IPS DF 6.9 (cell line): Measurements from ENCODE around the gene ALKBH7.

ENCODE experiments used
- DNase-seq: peaks from one replicate; pipeline ENCODE4 v3.0.0-alpha.2; 2013; ENCODE audit warnings: low read depth, low spot score
- H3K27ac ChIP-seq: one replicate; pipeline ENCODE4 v1.5.1; 2013; ENCODE audit warnings: low read length, control low read depth
- H3K27me3 ChIP-seq: 2 replicates; pipeline ENCODE4 v1.6.1; 2013; ENCODE audit warnings: mild to moderate bottlenecking, low read length; ENCODE audit not compliant: control insufficient read depth, insufficient read depth
- H3K36me3 ChIP-seq: 2 replicates; pipeline ENCODE4 v1.6.1; 2013; ENCODE audit warnings: low read length; ENCODE audit not compliant: control insufficient read depth, insufficient read depth
- H3K4me1 ChIP-seq: 2 replicates; pipeline ENCODE4 v1.6.1; 2013; ENCODE audit warnings: low read length; ENCODE audit not compliant: control insufficient read depth, insufficient read depth
- H3K4me3 ChIP-seq: 2 replicates; pipeline ENCODE4 v1.5.1; 2013; ENCODE audit warnings: mild to moderate bottlenecking, low read length
- H3K9me3 ChIP-seq: 2 replicates; pipeline ENCODE4 v1.6.1; 2013; ENCODE audit warnings: low read length, inconsistent platforms; ENCODE audit not compliant: control insufficient read depth, insufficient read depth
- WGBS: extraction: QIAGEN DNeasy Blood & Tissue Kit; methylation state at CpG from one replicate; pipeline ENCODE4 v1.1.7; 2013; ENCODE audit warnings: mixed read lengths, missing lambda C conversion rate; ENCODE audit not compliant: insufficient read length, insufficient coverage; 5-methylcytosine and 5-hydroxymethylcytosine counted together

ALKBH7 gene

GRCh38 chr19:6381030-6381750, 8.6 kb downstream of the ALKBH7 start:
- DNase-seq = no peak
- H3K27ac ChIP-seq = no peak overlapping the region
- no CpG with 5 or more reads among the region's 40 CpGs for WGBS
- H3K36me3 ChIP-seq = peaks cover 36% of the 10 kb centered on the region
- no peaks in the 10 kb centered on the region; the same call in 1 of the 2 replicates for H3K9me3 ChIP-seq
- H3K4me1 ChIP-seq = no peaks in the 10 kb centered on the region
- no peak overlapping the region for H3K4me3 ChIP-seq
- no peaks in the 10 kb centered on the region for H3K27me3 ChIP-seq

GRCh38 chr19:6383188-6383587, 10.6 kb downstream of the ALKBH7 start:
- no peaks in the 10 kb centered on the region for H3K27me3 ChIP-seq
- no peak overlapping the region for H3K4me3 ChIP-seq
- no CpG with 5 or more reads among the region's 19 CpGs for WGBS
- H3K4me1 ChIP-seq = no peaks in the 10 kb centered on the region
- no peak for DNase-seq
- H3K36me3 ChIP-seq = peaks cover 46% of the 10 kb centered on the region
- H3K9me3 ChIP-seq = no peaks in the 10 kb centered on the region; the same call in 1 of the 2 replicates
- H3K27ac ChIP-seq = no peak overlapping the region

- no peak overlapping the region for H3K4me3 ChIP-seq
- no peaks in the 10 kb centered on the region for H3K4me1 ChIP-seq
- no peak overlapping the region for H3K27ac ChIP-seq
- no peaks in the 10 kb centered on the region for H3K27me3 ChIP-seq
- DNase-seq = no peak
- H3K36me3 ChIP-seq = peaks cover 55% of the 10 kb centered on the region
- H3K9me3 ChIP-seq = no peaks in the 10 kb centered on the region; the same call in 1 of the 2 replicates
- no CpG with 5 or more reads among the region's 4 CpGs for WGBS
Measured at GRCh38 chr19:6384381-6384780, 11.8 kb downstream of the ALKBH7 start.

GRCh38 chr19:6387372-6387771, 14.8 kb downstream of the ALKBH7 start:
- no peak for DNase-seq
- Histone ChIP-seq H3K36me3 (peaks cover 29% of the 10 kb centered on the region), H3K4me1 (peaks cover 2% of the 10 kb centered on the region), H3K27me3 (no peaks in the 10 kb centered on the region), H3K4me3 (no peak overlapping the region), H3K9me3 (no peaks in the 10 kb centered on the region), H3K27ac (no peak overlapping the region)
- no CpG with 5 or more reads among the region's 19 CpGs for WGBS

- H3K27ac ChIP-seq = no peak overlapping the region
- peak overlapping the region; percentile 79 for H3K4me3 ChIP-seq
- WGBS = no CpG with 5 or more reads among the region's 30 CpGs
- peaks cover 13% of the 10 kb centered on the region for H3K36me3 ChIP-seq
- no peaks in the 10 kb centered on the region for H3K9me3 ChIP-seq
- H3K27me3 ChIP-seq = no peaks in the 10 kb centered on the region
- no peak for DNase-seq
- H3K4me1 ChIP-seq = peaks cover 2% of the 10 kb centered on the region
Measured at GRCh38 chr19:6392221-6393073, 19.9 kb downstream of the ALKBH7 start.

GRCh38 chr19:6393074-6393982, 20.7 kb downstream of the ALKBH7 start, which contains the start of gene GTF2F1:
Gene GTF2F1 (minus strand): TSS chr19:6393164. CDS start chr19:6392995, 169 bp downstream.
- Histone ChIP-seq H3K27ac (no peak within 1 kb of the TSS), H3K4me3 (peak within 1 kb of the TSS; percentile 79), H3K9me3 (no peaks in the 10 kb centered on the region), H3K27me3 (no peaks in the 10 kb centered on the region), H3K36me3 (peaks cover 9% of the 10 kb centered on the region; the same call in 1 of the 2 replicates), H3K4me1 (peaks cover 2% of the 10 kb centered on the region)
- no CpG with 5 or more reads among the region's 69 CpGs for WGBS
- peak; percentile 74 for DNase-seq

- Histone ChIP-seq H3K4me3 (peak overlapping the region; percentile 79; the same call in 1 of the 2 replicates), H3K4me1 (peaks cover 2% of the 10 kb centered on the region), H3K27me3 (no peaks in the 10 kb centered on the region), H3K27ac (no peak overlapping the region), H3K36me3 (peaks cover 4% of the 10 kb centered on the region; the same call in 1 of the 2 replicates), H3K9me3 (no peaks in the 10 kb centered on the region)
- peak; percentile 79 for DNase-seq
- no CpG with 5 or more reads among the region's 14 CpGs for WGBS
Measured at GRCh38 chr19:6393983-6394412, 21.4 kb downstream of the ALKBH7 start.

- DNase-seq = no peak
Measured at GRCh38 chr19:6394831-6395230, 22.2 kb downstream of the ALKBH7 start.

GRCh38 chr19:6396305-6396704, 23.7 kb downstream of the ALKBH7 start:
- Histone ChIP-seq H3K27me3 (no peaks in the 10 kb centered on the region), H3K36me3 (no peaks in the 10 kb centered on the region)
- no peak for DNase-seq

More at GRCh38 chr19:6394831-6395230, 22.2 kb downstream of the ALKBH7 start:
- Histone ChIP-seq H3K9me3 (no peaks in the 10 kb centered on the region), H3K36me3 (no peaks in the 10 kb centered on the region), H3K27me3 (no peaks in the 10 kb centered on the region), H3K4me3 (no peak overlapping the region), H3K27ac (no peak overlapping the region), H3K4me1 (peaks cover 2% of the 10 kb centered on the region)
- WGBS = no CpG with 5 or more reads among the region's 3 CpGs

More at GRCh38 chr19:6396305-6396704, 23.7 kb downstream of the ALKBH7 start:
- no peak overlapping the region for H3K27ac ChIP-seq
- H3K9me3 ChIP-seq = no peaks in the 10 kb centered on the region
- no CpG with 5 or more reads among the region's 12 CpGs for WGBS
- H3K4me1 ChIP-seq = peaks cover 2% of the 10 kb centered on the region
- no peak overlapping the region for H3K4me3 ChIP-seq
